IMR-90 (cell line): ENCODE results near the gene SHISA8. TPM values are rescaled to one million over a fixed set of nuclear protein-coding genes. Genes with fewer than 3 reads are reported as not detected.

Source experiments
- ATAC-seq: fragments of 200-7000 bp; cut with Tn5 transposase; 2 replicates; pipeline ENCODE4 v1.9.1; 2020; ENCODE audit warnings: low read depth, mild to moderate bottlenecking, moderate library complexity
- BruUV-seq: library from RNA; stranded (reverse); fragments of 400-500 nt; replicated peaks from 2 replicates; lab custom pipeline; 2021; lab: Mats Ljungman, UMichigan
- CTCF ChIA-PET: fragments of 300-600 bp; formaldehyde crosslinking; extraction: SDS; loops from one replicate; lab custom pipeline; 2021; ENCODE audit warnings: antibody characterized with exemption; lab: Yijun Ruan, JAX
- POLR2A ChIA-PET: fragments of 300-600 bp; sonication (Branson Sonifier 250); formaldehyde crosslinking; loops from one replicate; lab custom pipeline; 2022; ENCODE audit warnings: antibody characterized with exemption; ENCODE audit not compliant: unreplicated experiment; lab: Charles Lee
- DNase-seq: peaks from one replicate; pipeline ENCODE4 v3.0.0; 2013
- H2AFZ ChIP-seq: replicated peaks from 2 replicates; pipeline ENCODE3; 2013; ENCODE audit warnings: low read length, mild to moderate bottlenecking; ENCODE audit not compliant: poor library complexity
- H2AK5ac ChIP-seq: 2 replicates; pipeline ENCODE4 v1.6.1; 2013; ENCODE audit warnings: low read depth, low read length, inconsistent platforms
- H2AK9ac ChIP-seq: replicated peaks from 2 replicates; pipeline ENCODE3; 2013; ENCODE audit warnings: mild to moderate bottlenecking, low read depth, low read length, moderate library complexity; ENCODE audit not compliant: poor library complexity
- H2BK120ac ChIP-seq: 2 replicates; pipeline ENCODE4 v1.6.1; 2013; ENCODE audit warnings: low read depth, low read length, inconsistent platforms
- H2BK15ac ChIP-seq: 3 replicates; pipeline ENCODE4 v1.6.1; 2013; ENCODE audit warnings: low read depth, low read length, inconsistent platforms
- H2BK20ac ChIP-seq: 2 replicates; pipeline ENCODE4 v1.6.1; 2013; ENCODE audit warnings: low read depth, mild to moderate bottlenecking, inconsistent platforms, low read length, moderate library complexity
- H2BK5ac ChIP-seq: 2 replicates; pipeline ENCODE4 v1.6.1; 2013; ENCODE audit warnings: mild to moderate bottlenecking, low read depth, low read length, inconsistent platforms; ENCODE audit not compliant: poor library complexity, severe bottlenecking
- H3K14ac ChIP-seq: replicated peaks from 2 replicates; pipeline ENCODE4 v1.6.1; 2013; ENCODE audit warnings: low read depth, low read length, inconsistent platforms
- H3K18ac ChIP-seq: 2 replicates; pipeline ENCODE4 v1.6.1; 2013; ENCODE audit warnings: low read depth, low read length, control low read depth
- H3K23ac ChIP-seq: 2 replicates; pipeline ENCODE4 v1.6.1; 2013; ENCODE audit warnings: low read depth, low read length, inconsistent platforms
- H3K27ac ChIP-seq: 2 replicates; pipeline ENCODE4 v1.5.1; 2013; ENCODE audit warnings: mild to moderate bottlenecking, control low read depth, low read length; ENCODE audit not compliant: insufficient read depth
- H3K27me3 ChIP-seq: 2 replicates; pipeline ENCODE4 v1.6.1; 2013; ENCODE audit warnings: low read length; ENCODE audit not compliant: control insufficient read depth, insufficient read depth
- H3K36me3 ChIP-seq: 2 replicates; pipeline ENCODE4 v1.6.1; 2013; ENCODE audit warnings: low read length, mixed read lengths; ENCODE audit not compliant: control insufficient read depth, insufficient read depth
- H3K4ac ChIP-seq: 2 replicates; pipeline ENCODE4 v1.6.1; 2013; ENCODE audit warnings: low read depth, low read length, inconsistent platforms
- H3K4me1 ChIP-seq: 2 replicates; pipeline ENCODE4 v1.6.1; 2013; ENCODE audit warnings: low read length, mixed read lengths; ENCODE audit not compliant: control insufficient read depth, insufficient read depth
- H3K4me2 ChIP-seq: 2 replicates; pipeline ENCODE4 v1.6.1; 2013; ENCODE audit warnings: low read depth, mild to moderate bottlenecking, control low read depth, low read length, moderate library complexity
- H3K4me3 ChIP-seq: 2 replicates; pipeline ENCODE4 v1.5.1; 2013; ENCODE audit warnings: low read depth, mild to moderate bottlenecking, control low read depth, low read length, moderate library complexity; ENCODE audit not compliant: insufficient read depth
- H3K56ac ChIP-seq: 2 replicates; pipeline ENCODE4 v1.6.1; 2013; ENCODE audit warnings: low read length, inconsistent platforms; ENCODE audit not compliant: insufficient read depth; ENCODE audit errors: extremely low read depth
- H3K79me1 ChIP-seq, 2 experiments: 2 replicates each; pipeline ENCODE4 v1.6.1; 2013; ENCODE audit warnings: low read length in 2 of 2, inconsistent platforms in 1 of 2, low read depth in 1 of 2
- H3K9ac ChIP-seq: 2 replicates; pipeline ENCODE4 v1.6.1; 2013; ENCODE audit warnings: low read depth, low read length, control low read depth
- H3K9me1 ChIP-seq: 2 replicates; pipeline ENCODE4 v1.6.1; 2013; ENCODE audit warnings: low read length, inconsistent platforms; ENCODE audit not compliant: insufficient read depth
- H3K9me3 ChIP-seq: 2 replicates; pipeline ENCODE4 v1.6.1; 2013; ENCODE audit warnings: low read length; ENCODE audit not compliant: control insufficient read depth, insufficient read depth
- H4K20me1 ChIP-seq: 2 replicates; pipeline ENCODE4 v1.6.1; 2013; ENCODE audit warnings: low read length, inconsistent platforms; ENCODE audit not compliant: insufficient read depth
- H4K5ac ChIP-seq: 2 replicates; pipeline ENCODE4 v1.6.1; 2013; ENCODE audit warnings: mild to moderate bottlenecking, low read depth, low read length, control low read depth
- H4K8ac ChIP-seq, 2 experiments: 2 replicates each; pipeline ENCODE4 v1.6.1; 2013; ENCODE audit warnings: low read depth in 2 of 2, low read length in 2 of 2, control low read depth in 1 of 2, inconsistent platforms in 1 of 2
- H4K91ac ChIP-seq: 2 replicates; pipeline ENCODE4 v1.6.1; 2013; ENCODE audit warnings: low read depth, low read length, inconsistent platforms; ENCODE audit not compliant: insufficient read depth
- BHLHE40 ChIP-seq: fragments of 150-350 bp; IDR thresholded peaks from 2 replicates; pipeline ENCODE4 v1.6.1; 2016; ENCODE audit warnings: mild to moderate bottlenecking, low read depth, low read length
- CEBPB ChIP-seq: IDR thresholded peaks from 2 replicates; pipeline ENCODE4 v1.6.1; 2012; ENCODE audit warnings: low read depth, low read length, improper control_type of control experiment
- CHD1 ChIP-seq: IDR thresholded peaks from 2 replicates; pipeline ENCODE4 v1.6.1; 2012; ENCODE audit warnings: low read depth, low read length, improper control_type of control experiment
- FOS ChIP-seq: fragments of 150-350 bp; IDR thresholded peaks from 2 replicates; pipeline ENCODE4 v1.6.1; 2016; ENCODE audit warnings: low read depth, low read length
- MAFK ChIP-seq: IDR thresholded peaks from 2 replicates; pipeline ENCODE4 v1.6.1; 2012; ENCODE audit warnings: low read depth, low read length, improper control_type of control experiment
- MAZ ChIP-seq: IDR thresholded peaks from 2 replicates; pipeline ENCODE4 v1.6.1; 2012; ENCODE audit warnings: low read depth, mild to moderate bottlenecking, low read length, improper control_type of control experiment, moderate library complexity, borderline replicate concordance
- POLR2A ChIP-seq: IDR thresholded peaks from 2 replicates; pipeline ENCODE4 v1.6.1; 2012; ENCODE audit warnings: mild to moderate bottlenecking, low read depth, low read length
- RCOR1 ChIP-seq: IDR thresholded peaks from 2 replicates; pipeline ENCODE4 v1.6.1; 2012; ENCODE audit warnings: mild to moderate bottlenecking, low read length, improper control_type of control experiment; ENCODE audit not compliant: insufficient replicate concordance
- RFX5 ChIP-seq: IDR thresholded peaks from 2 replicates; pipeline ENCODE4 v1.8.0; 2012; ENCODE audit warnings: low read depth, mild to moderate bottlenecking, low read length, moderate library complexity
- SMC3 ChIP-seq: fragments of 150-350 bp; IDR thresholded peaks from 2 replicates; pipeline ENCODE4 v1.6.1; 2016; ENCODE audit warnings: low read depth, mild to moderate bottlenecking, antibody characterized with exemption, low read length, moderate library complexity
- USF2 ChIP-seq: fragments of 150-350 bp; IDR thresholded peaks from 2 replicates; pipeline ENCODE4 v1.6.1; 2017; ENCODE audit warnings: mild to moderate bottlenecking, antibody characterized with exemption, low read length, low read depth
- WGBS, 2 experiments: methylation state at CpG; one replicate each; pipeline versions ENCODE4 v1.1.5 to v1.1.7; 2013; ENCODE audit warnings: missing lambda C conversion rate in 2 of 2; ENCODE audit not compliant: insufficient read length in 1 of 2; ENCODE audit errors: extremely low coverage in 2 of 2; 5-methylcytosine and 5-hydroxymethylcytosine counted together
- dilution Hi-C: fragments of 300-500 bp; cut with HindIII; formaldehyde crosslinking; loops from one replicate; pipeline ENCODE4 v1.14.3; 2018; ENCODE audit warnings: low sequenced_read_pairs; ENCODE audit not compliant: unreplicated experiment
- in situ Hi-C: fragments of 300-500 bp; cut with MboI; formaldehyde crosslinking; loops from 3 replicates; pipeline ENCODE4 v1.14.3; 2019; ENCODE audit warnings: low sequenced_read_pairs, inconsistent platforms, mixed read lengths
- intact Hi-C: fragments of 100-400 bp; cut with micrococcal nuclease; formaldehyde crosslinking; loops from 2 replicates; pipeline ENCODE4 v1.10.0; 2022
- polyA plus RNA-seq, 3 experiments: library from polyadenylated mRNA; depleted of rRNA; stranded (reverse); fragments of >200 nt; gene quantifications; 2 replicates each; pipeline ENCODE4 v1.2.3, GENCODE V29; 2012; ENCODE audit warnings: low replicate concordance in 1 of 3
- total RNA-seq: library from RNA; depleted of rRNA; stranded (reverse); fragments of >200 nt; gene quantifications from 2 replicates; pipeline ENCODE4 v1.2.3, GENCODE V29; 2012
- TF ChIP-seq, protein P1 (sequence below): fragments of 150-350 bp; IDR thresholded peaks from 2 replicates; pipeline ENCODE4 v1.6.1; 2016; ENCODE audit warnings: low read depth, mild to moderate bottlenecking, low read length, moderate library complexity, borderline replicate concordance
- TF ChIP-seq, protein P2 (sequence below): conservative IDR thresholded peaks from 2 replicates; pipeline ENCODE4 v1.5.1; 2012; ENCODE audit warnings: mild to moderate bottlenecking, low read depth, low read length, improper control_type of control experiment

The SHISA8 gene
- total and polyA plus RNA-seq, 2 of the 4 experiments (the other 2 are of a cell fraction), result not detected

DNA sequence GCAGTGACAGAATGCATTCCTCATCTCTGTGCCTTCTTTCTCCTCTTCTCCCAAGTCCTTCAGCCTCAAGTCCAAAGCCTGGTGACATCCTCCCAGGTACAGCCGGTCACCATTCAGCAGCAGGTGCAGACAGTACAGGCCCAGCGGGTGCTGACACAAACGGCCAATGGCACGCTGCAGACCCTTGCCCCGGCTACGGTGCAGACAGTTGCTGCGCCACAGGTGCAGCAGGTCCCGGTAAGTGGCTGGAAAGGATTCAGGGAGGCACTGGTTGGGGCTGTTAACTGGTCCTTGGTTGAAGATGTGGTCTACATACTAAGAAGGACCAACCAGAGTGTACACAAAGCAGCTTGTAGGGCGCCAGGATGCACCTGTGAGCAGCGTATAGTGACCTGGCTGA, 46.3 kb downstream of the SHISA8 start:
- H2BK20ac ChIP-seq, result no peak overlapping the region
- H3K4me1 ChIP-seq, result no peaks in the 10 kb centered on the region
- no peak overlapping the region for H3K23ac ChIP-seq
- peaks cover 19% of the 10 kb centered on the region for H3K36me3 ChIP-seq
- CTCF ChIA-PET, result no interaction called here
- H3K4me2 ChIP-seq, result no peak overlapping the region
- intact Hi-C loops (no loop called here), dilution Hi-C loops (no loop called here), in situ Hi-C loops (no loop called here)
- no peaks in the 10 kb centered on the region for H3K27me3 ChIP-seq
- BruUV-seq, result no TSS peak
- POLR2A ChIA-PET, result no interaction called here
- TF ChIP-seq CEBPB (no peak), RCOR1 (no peak), MAFK (no peak), FOS (no peak), POLR2A (no peak), MAZ (no peak), CHD1 (no peak), USF2 (no peak), SMC3 (no peak), RFX5 (no peak), BHLHE40 (no peak)
- TF ChIP-seq, protein P1, sequence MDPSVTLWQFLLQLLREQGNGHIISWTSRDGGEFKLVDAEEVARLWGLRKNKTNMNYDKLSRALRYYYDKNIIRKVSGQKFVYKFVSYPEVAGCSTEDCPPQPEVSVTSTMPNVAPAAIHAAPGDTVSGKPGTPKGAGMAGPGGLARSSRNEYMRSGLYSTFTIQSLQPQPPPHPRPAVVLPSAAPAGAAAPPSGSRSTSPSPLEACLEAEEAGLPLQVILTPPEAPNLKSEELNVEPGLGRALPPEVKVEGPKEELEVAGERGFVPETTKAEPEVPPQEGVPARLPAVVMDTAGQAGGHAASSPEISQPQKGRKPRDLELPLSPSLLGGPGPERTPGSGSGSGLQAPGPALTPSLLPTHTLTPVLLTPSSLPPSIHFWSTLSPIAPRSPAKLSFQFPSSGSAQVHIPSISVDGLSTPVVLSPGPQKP, result no peak
- TF ChIP-seq, protein P2, sequence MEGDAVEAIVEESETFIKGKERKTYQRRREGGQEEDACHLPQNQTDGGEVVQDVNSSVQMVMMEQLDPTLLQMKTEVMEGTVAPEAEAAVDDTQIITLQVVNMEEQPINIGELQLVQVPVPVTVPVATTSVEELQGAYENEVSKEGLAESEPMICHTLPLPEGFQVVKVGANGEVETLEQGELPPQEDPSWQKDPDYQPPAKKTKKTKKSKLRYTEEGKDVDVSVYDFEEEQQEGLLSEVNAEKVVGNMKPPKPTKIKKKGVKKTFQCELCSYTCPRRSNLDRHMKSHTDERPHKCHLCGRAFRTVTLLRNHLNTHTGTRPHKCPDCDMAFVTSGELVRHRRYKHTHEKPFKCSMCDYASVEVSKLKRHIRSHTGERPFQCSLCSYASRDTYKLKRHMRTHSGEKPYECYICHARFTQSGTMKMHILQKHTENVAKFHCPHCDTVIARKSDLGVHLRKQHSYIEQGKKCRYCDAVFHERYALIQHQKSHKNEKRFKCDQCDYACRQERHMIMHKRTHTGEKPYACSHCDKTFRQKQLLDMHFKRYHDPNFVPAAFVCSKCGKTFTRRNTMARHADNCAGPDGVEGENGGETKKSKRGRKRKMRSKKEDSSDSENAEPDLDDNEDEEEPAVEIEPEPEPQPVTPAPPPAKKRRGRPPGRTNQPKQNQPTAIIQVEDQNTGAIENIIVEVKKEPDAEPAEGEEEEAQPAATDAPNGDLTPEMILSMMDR, result no peak
- H3K14ac ChIP-seq, result no peak overlapping the region
- H2AK9ac ChIP-seq, result no peak overlapping the region
- no peak overlapping the region for H3K9ac ChIP-seq
- no peak overlapping the region for H3K4me3 ChIP-seq
- H2BK5ac ChIP-seq, result no peak overlapping the region
- no peak overlapping the region for H4K91ac ChIP-seq
- no peak overlapping the region for H3K27ac ChIP-seq
- H3K79me1 ChIP-seq, result peaks cover 0 to 17% of the 10 kb centered on the region in 2 experiments; a peak in 3 of 4 replicates
- WGBS, 2 experiments, result no CpG with 5 or more reads among the region's 10 CpGs
- no peak overlapping the region for H2BK15ac ChIP-seq
- no peak overlapping the region for H4K8ac ChIP-seq
- H3K56ac ChIP-seq, result no peak overlapping the region
- 0 out of 2 replicates have a peak, but pooled peaks cover 14% of the 10 kb centered on the region for H3K9me1 ChIP-seq
- H2AFZ ChIP-seq, result no peak overlapping the region
- no peak overlapping the region for H3K4ac ChIP-seq
- no peak overlapping the region for H2BK120ac ChIP-seq
- no peak overlapping the region for H3K18ac ChIP-seq
- no peaks in the 10 kb centered on the region for H3K9me3 ChIP-seq
- no peak overlapping the region for H4K5ac ChIP-seq
- DNase-seq, result no peak
- H4K20me1 ChIP-seq, result peaks cover 13% of the 10 kb centered on the region; the same call in 1 of the 2 replicates
- ATAC-seq, result no peak
- no peak overlapping the region for H2AK5ac ChIP-seq
